Measurements from ENCODE around the gene RPS17.

RPS17 gene

GRCh38 chr15:82572986-82573385, 32.7 kb upstream of the RPS17 start:
- TF ChIP-seq CTCF (IDR thresholded peaks at IDR 0.05; ENCODE audit: unreplicated experiment in 3 of 3), result no peak
- Mint-ChIP-seq H3K27ac (peak overlapping the region in 1 of 3 experiments; percentile 20), H3K9me3 (no peaks in the 10 kb centered on the region), H3K4me3 (no peak overlapping the region), H3K36me3 (ENCODE audit: low read depth) (no peaks in the 10 kb centered on the region), H3K4me1 (peaks cover 13% of the 10 kb centered on the region), H3K27me3 (ENCODE audit: low read depth) (peaks cover 15% of the 10 kb centered on the region)

- peak overlapping the region; percentile 78 to 81 (median 80) for H3K4me3 Mint-ChIP-seq
- peaks cover 13% of the 10 kb centered on the region for H3K4me1 Mint-ChIP-seq
These were observed 32.1 kb upstream of the RPS17 start for GRCh38 chr15:82572311-82572710.

GRCh38 chr15:82571722-82572222, 31.5 kb upstream of the RPS17 start:
- no peaks in the 10 kb centered on the region for H3K9me3 Mint-ChIP-seq
- no peaks in the 10 kb centered on the region for H3K36me3 Mint-ChIP-seq (ENCODE audit: low read depth)
- peaks cover 13% of the 10 kb centered on the region for H3K4me1 Mint-ChIP-seq
- H3K4me3 Mint-ChIP-seq, result peak overlapping the region; percentile 78 to 81 (median 80)
- TF ChIP-seq CTCF (IDR thresholded peaks at IDR 0.05; ENCODE audit: unreplicated experiment in 3 of 3), result no peak
- H3K27me3 Mint-ChIP-seq (ENCODE audit: low read depth), result peaks cover 20% of the 10 kb centered on the region
- H3K27ac Mint-ChIP-seq, result peak overlapping the region in 2 of 3 experiments; percentile 35 to 48

More at GRCh38 chr15:82572311-82572710, 32.1 kb upstream of the RPS17 start:
- H3K9me3 Mint-ChIP-seq, result no peaks in the 10 kb centered on the region
- no peak for TF ChIP-seq CTCF (IDR thresholded peaks at IDR 0.05; ENCODE audit: unreplicated experiment in 3 of 3)
- H3K27ac Mint-ChIP-seq, result no peak overlapping the region
- H3K27me3 Mint-ChIP-seq (ENCODE audit: low read depth), result peaks cover 15% of the 10 kb centered on the region
- no peaks in the 10 kb centered on the region for H3K36me3 Mint-ChIP-seq (ENCODE audit: low read depth)

GRCh38 chr15:82570721-82571508, 30.7 kb upstream of the RPS17 start:
- no peaks in the 10 kb centered on the region for H3K9me3 Mint-ChIP-seq
- H3K4me1 Mint-ChIP-seq, result peaks cover 13% of the 10 kb centered on the region
- H3K4me3 Mint-ChIP-seq, result peak overlapping the region; percentile 30 to 63 (median 60)
- TF ChIP-seq CTCF (IDR thresholded peaks at IDR 0.05; ENCODE audit: unreplicated experiment in 3 of 3), result no peak
- H3K36me3 Mint-ChIP-seq (ENCODE audit: low read depth), result no peaks in the 10 kb centered on the region
- peaks cover 24% of the 10 kb centered on the region for H3K27me3 Mint-ChIP-seq (ENCODE audit: low read depth)
- H3K27ac Mint-ChIP-seq, result no peak overlapping the region

- H3K36me3 Mint-ChIP-seq (ENCODE audit: low read depth), result no peaks in the 10 kb centered on the region
These were observed 29.6 kb upstream of the RPS17 start for GRCh38 chr15:82569834-82570233.

More at GRCh38 chr15:82569834-82570233, 29.6 kb upstream of the RPS17 start:
- Mint-ChIP-seq H3K4me3 (no peak overlapping the region), H3K9me3 (no peaks in the 10 kb centered on the region), H3K4me1 (peaks cover 13% of the 10 kb centered on the region), H3K27me3 (ENCODE audit: low read depth) (peaks cover 24% of the 10 kb centered on the region), H3K27ac (no peak overlapping the region)
- TF ChIP-seq CTCF (IDR thresholded peaks at IDR 0.05; ENCODE audit: unreplicated experiment in 3 of 3), result no peak

All from nephron (organoid).